ENCODE data around the gene ANTXRL.
A peak's percentile ranks its signal among the peaks of the same experiment; 100 is the strongest.
"Not testable (repeated sequence)": the region's sequence is repeated elsewhere in the genome, so short reads cannot be mapped to it uniquely, and the experiment has no call there.

Gene ANTXRL

DNA sequence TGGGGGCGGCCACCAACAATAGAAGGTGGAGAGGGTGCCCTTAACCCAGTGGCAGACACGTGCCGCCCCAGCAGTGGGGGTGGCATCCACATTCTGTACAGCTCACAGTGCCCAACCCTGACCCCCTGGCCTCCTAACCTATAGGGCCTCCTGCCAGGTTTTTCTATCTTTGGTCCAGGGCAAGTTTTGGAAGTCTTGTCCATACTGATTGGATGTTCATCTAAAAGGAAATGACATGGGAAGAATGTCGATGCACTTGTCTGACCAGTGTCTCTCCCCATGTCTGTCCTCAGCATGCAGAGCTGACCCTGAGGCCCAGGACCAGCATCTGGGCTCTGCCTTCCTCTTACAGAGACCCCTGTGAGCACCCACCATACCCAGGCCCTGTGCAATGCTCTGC lies 32.3 kb upstream of the ANTXRL start:
- Histone ChIP-seq H3K23ac (ENCODE audit: low read length) (no peak overlapping the region), H4K91ac (ENCODE audit: low read depth, low read length) (no peak overlapping the region), H2BK120ac (ENCODE audit: insufficient read depth, low read length, poor library complexity) (no peak overlapping the region), H2BK5ac (ENCODE audit: low read depth, low read length, poor library complexity) (no peak overlapping the region), H3K27ac (ENCODE audit: low read depth, low read length) (no peak overlapping the region), H3K27me3 (ENCODE audit: insufficient read depth, low read length) (no peaks in the 10 kb centered on the region), H3K9ac (ENCODE audit: low read length) (no peak overlapping the region), H4K12ac (ENCODE audit: low read depth, low read length) (no peak overlapping the region), H2BK12ac (ENCODE audit: low read length) (no peak overlapping the region), H3K4ac (ENCODE audit: low read depth, low read length) (no peak overlapping the region), H3K79me1 (ENCODE audit: low read length) (no peaks in the 10 kb centered on the region), H3K18ac (ENCODE audit: low read length) (no peak overlapping the region), H3K36me3 (ENCODE audit: control insufficient read depth in 1 of 2, insufficient read depth in 2 of 2, low read length in 2 of 2) (no peaks in the 10 kb centered on the region), H3K9me3 (ENCODE audit: insufficient read depth, low read depth, low read length) (no peaks in the 10 kb centered on the region), H3K4me1 (ENCODE audit: control insufficient read depth in 1 of 2, insufficient read depth in 2 of 2, low read length in 2 of 2) (peaks cover 5 to 10% of the 10 kb centered on the region in 2 experiments), H3K4me3 (ENCODE audit: low read depth, low read length) (no peak overlapping the region), H4K8ac (ENCODE audit: low read depth, low read length) (no peak overlapping the region), H3K4me2 (ENCODE audit: low read length) (no peak overlapping the region), H3K79me2 (ENCODE audit: control insufficient read depth, insufficient read depth, low read length, poor library complexity) (no peaks in the 10 kb centered on the region), H3K14ac (ENCODE audit: low read length) (no peak overlapping the region), H2AK5ac (ENCODE audit: low read length) (no peak overlapping the region), H2AFZ (ENCODE audit: insufficient read depth, low read length, poor library complexity) (no peak overlapping the region)
- WGBS (ENCODE audit: extremely low coverage, insufficient coverage, insufficient read length): no CpG with 5 or more reads among the region's 4 CpGs
- DNase-seq: peak; percentile 13 to 39

DNA sequence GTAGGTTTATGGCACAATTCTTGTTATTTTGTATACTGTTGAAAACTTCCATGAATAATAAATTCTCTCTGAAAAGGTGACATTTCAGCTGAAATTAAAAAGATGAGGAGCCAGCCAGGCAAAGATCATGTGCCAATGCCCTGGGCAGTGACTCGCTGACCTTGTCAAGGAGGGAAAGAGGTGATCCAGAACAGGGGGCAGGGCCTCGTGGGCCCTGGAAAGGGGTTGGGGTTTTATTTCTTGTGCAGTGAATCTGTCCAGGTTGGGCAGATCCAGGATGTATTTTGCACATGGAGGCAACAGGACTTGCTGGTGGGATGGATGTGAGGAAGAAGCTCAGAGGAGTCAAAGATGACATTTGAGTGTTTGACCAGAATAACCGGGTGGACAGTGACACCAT lies 31.6 kb upstream of the ANTXRL start:
- H3K4me3 ChIP-seq (ENCODE audit: low read depth, low read length); H2BK5ac ChIP-seq (ENCODE audit: low read depth, low read length, poor library complexity): not testable (repeated sequence)

GRCh38 chr10:46255801-46256747 lies 30.7 kb upstream of the ANTXRL start:
- Histone ChIP-seq H2AK5ac (ENCODE audit: low read length) (no peak overlapping the region), H2AFZ (ENCODE audit: insufficient read depth, low read length, poor library complexity) (no peak overlapping the region)

More for the DNA sequence above, 31.6 kb upstream of the ANTXRL start:
- H4K8ac ChIP-seq (ENCODE audit: low read depth, low read length); H4K91ac ChIP-seq (ENCODE audit: low read depth, low read length); H2BK12ac ChIP-seq (ENCODE audit: low read length); H3K23ac ChIP-seq (ENCODE audit: low read length); H3K4ac ChIP-seq (ENCODE audit: low read depth, low read length); H3K18ac ChIP-seq (ENCODE audit: low read length); H2AK5ac ChIP-seq (ENCODE audit: low read length); H3K36me3 ChIP-seq (ENCODE audit: control insufficient read depth in 1 of 2, insufficient read depth in 2 of 2, low read length in 2 of 2); H3K4me2 ChIP-seq (ENCODE audit: low read length); H3K27ac ChIP-seq (ENCODE audit: low read depth, low read length); H3K9ac ChIP-seq (ENCODE audit: low read length); H3K9me3 ChIP-seq (ENCODE audit: insufficient read depth, low read depth, low read length); H3K4me1 ChIP-seq (ENCODE audit: control insufficient read depth in 1 of 2, insufficient read depth in 2 of 2, low read length in 2 of 2); H3K79me2 ChIP-seq (ENCODE audit: control insufficient read depth, insufficient read depth, low read length, poor library complexity); H2BK120ac ChIP-seq (ENCODE audit: insufficient read depth, low read length, poor library complexity); H2AFZ ChIP-seq (ENCODE audit: insufficient read depth, low read length, poor library complexity); DNase-seq; H3K14ac ChIP-seq (ENCODE audit: low read length); H4K12ac ChIP-seq (ENCODE audit: low read depth, low read length); H3K27me3 ChIP-seq (ENCODE audit: insufficient read depth, low read length); H3K79me1 ChIP-seq (ENCODE audit: low read length): not testable (repeated sequence)
- no CpG with 5 or more reads among the region's 3 CpGs for whole genome bisulfite sequencing (ENCODE audit: extremely low coverage, insufficient coverage, insufficient read length)

DNA sequence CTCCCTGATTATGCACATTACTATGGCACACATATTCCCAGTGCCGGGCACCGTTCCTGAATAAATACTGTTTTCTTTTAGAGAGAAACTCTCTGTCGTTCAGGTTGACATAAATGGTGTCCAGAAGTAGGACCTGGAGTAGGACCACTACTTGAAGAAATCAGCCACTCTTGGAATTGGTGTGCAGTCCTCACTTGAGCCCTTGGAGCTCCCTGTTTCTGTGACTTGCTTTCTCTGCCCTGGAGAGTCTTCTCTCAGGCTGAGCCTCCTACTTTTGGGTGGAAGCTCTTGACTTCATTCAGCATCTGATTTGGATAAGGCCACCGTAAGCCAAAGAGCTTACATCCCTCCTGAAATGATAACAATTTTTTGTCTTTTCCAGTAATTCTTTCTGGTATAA lies 29.7 kb upstream of the ANTXRL start:
- no peak overlapping the region for H3K4ac ChIP-seq (ENCODE audit: low read depth, low read length)
- H3K79me1 ChIP-seq (ENCODE audit: low read length): no peaks in the 10 kb centered on the region
- no CpG with 5 or more reads among the region's 4 CpGs for WGBS (ENCODE audit: extremely low coverage, insufficient coverage, insufficient read length)
- H4K8ac ChIP-seq (ENCODE audit: low read depth, low read length): no peak overlapping the region
- H3K14ac ChIP-seq (ENCODE audit: low read length): no peak overlapping the region
- no peak overlapping the region for H2BK5ac ChIP-seq (ENCODE audit: low read depth, low read length, poor library complexity)
- H3K9me3 ChIP-seq (ENCODE audit: insufficient read depth, low read depth, low read length): no peaks in the 10 kb centered on the region
- no peaks in the 10 kb centered on the region for H3K27me3 ChIP-seq (ENCODE audit: insufficient read depth, low read length)
- peaks cover 5 to 10% of the 10 kb centered on the region in 2 experiments for H3K4me1 ChIP-seq (ENCODE audit: control insufficient read depth in 1 of 2, insufficient read depth in 2 of 2, low read length in 2 of 2)
- no peak overlapping the region for H4K12ac ChIP-seq (ENCODE audit: low read depth, low read length)
- no peak overlapping the region for H3K23ac ChIP-seq (ENCODE audit: low read length)
- no peak for DNase-seq
- H2BK120ac ChIP-seq (ENCODE audit: insufficient read depth, low read length, poor library complexity): no peak overlapping the region
- no peak overlapping the region for H2BK12ac ChIP-seq (ENCODE audit: low read length)
- no peak overlapping the region for H4K91ac ChIP-seq (ENCODE audit: low read depth, low read length)
- H3K27ac ChIP-seq (ENCODE audit: low read depth, low read length): no peak overlapping the region
- H3K18ac ChIP-seq (ENCODE audit: low read length): no peak overlapping the region
- H3K4me3 ChIP-seq (ENCODE audit: low read depth, low read length): no peak overlapping the region
- no peak overlapping the region for H3K4me2 ChIP-seq (ENCODE audit: low read length)
- H2AK5ac ChIP-seq (ENCODE audit: low read length): no peak overlapping the region
- no peak overlapping the region for H3K9ac ChIP-seq (ENCODE audit: low read length)
- H3K36me3 ChIP-seq (ENCODE audit: control insufficient read depth in 1 of 2, insufficient read depth in 2 of 2, low read length in 2 of 2): no peaks in the 10 kb centered on the region
- no peak overlapping the region for H2AFZ ChIP-seq (ENCODE audit: insufficient read depth, low read length, poor library complexity)
- H3K79me2 ChIP-seq (ENCODE audit: control insufficient read depth, insufficient read depth, low read length, poor library complexity): no peaks in the 10 kb centered on the region

More at GRCh38 chr10:46255801-46256747, 30.7 kb upstream of the ANTXRL start:
- H4K8ac ChIP-seq (ENCODE audit: low read depth, low read length): no peak overlapping the region
- no peaks in the 10 kb centered on the region for H3K9me3 ChIP-seq (ENCODE audit: insufficient read depth, low read depth, low read length)
- H3K4ac ChIP-seq (ENCODE audit: low read depth, low read length): no peak overlapping the region
- DNase-seq: peak in 1 of 2 donors; percentile 45
- H3K36me3 ChIP-seq (ENCODE audit: control insufficient read depth in 1 of 2, insufficient read depth in 2 of 2, low read length in 2 of 2): no peaks in the 10 kb centered on the region
- no peak overlapping the region for H3K27ac ChIP-seq (ENCODE audit: low read depth, low read length)
- peak overlapping the region; percentile 57 for H4K91ac ChIP-seq (ENCODE audit: low read depth, low read length)
- no peak overlapping the region for H3K23ac ChIP-seq (ENCODE audit: low read length)
- no peak overlapping the region for H3K4me3 ChIP-seq (ENCODE audit: low read depth, low read length)
- H3K27me3 ChIP-seq (ENCODE audit: insufficient read depth, low read length): no peaks in the 10 kb centered on the region
- no peak overlapping the region for H2BK5ac ChIP-seq (ENCODE audit: low read depth, low read length, poor library complexity)
- H3K9ac ChIP-seq (ENCODE audit: low read length): no peak overlapping the region
- WGBS (ENCODE audit: extremely low coverage, insufficient coverage, insufficient read length): no CpG with 5 or more reads among the region's 15 CpGs
- no peaks in the 10 kb centered on the region for H3K79me1 ChIP-seq (ENCODE audit: low read length)
- H3K18ac ChIP-seq (ENCODE audit: low read length): no peak overlapping the region
- peaks cover 5 to 10% of the 10 kb centered on the region in 2 experiments for H3K4me1 ChIP-seq (ENCODE audit: control insufficient read depth in 1 of 2, insufficient read depth in 2 of 2, low read length in 2 of 2)
- peak overlapping the region; percentile 27 for H2BK12ac ChIP-seq (ENCODE audit: low read length)
- H3K79me2 ChIP-seq (ENCODE audit: control insufficient read depth, insufficient read depth, low read length, poor library complexity): no peaks in the 10 kb centered on the region
- peak overlapping the region; percentile 41 for H3K14ac ChIP-seq (ENCODE audit: low read length)
- no peak overlapping the region for H3K4me2 ChIP-seq (ENCODE audit: low read length)
- no peak overlapping the region for H4K12ac ChIP-seq (ENCODE audit: low read depth, low read length)
- H2BK120ac ChIP-seq (ENCODE audit: insufficient read depth, low read length, poor library complexity): no peak overlapping the region

Measured in trophoblast cell (in vitro differentiated cells and primary cell).